GM20431 (cell line): ENCODE data around the gene GP1BB.

ENCODE experiments used
- in situ Hi-C: fragments of 300-500 bp; cut with MseI, MboI; formaldehyde crosslinking; loops from one replicate; pipeline ENCODE4 v1.15.0; 2020; ENCODE audit warnings: low sequenced_read_pairs; ENCODE audit not compliant: unreplicated experiment

Gene GP1BB

GRCh38 chr22:19763458-19764298, 40.3 kb downstream of the GP1BB start:
- in situ Hi-C loops, result no loop called here

DNA sequence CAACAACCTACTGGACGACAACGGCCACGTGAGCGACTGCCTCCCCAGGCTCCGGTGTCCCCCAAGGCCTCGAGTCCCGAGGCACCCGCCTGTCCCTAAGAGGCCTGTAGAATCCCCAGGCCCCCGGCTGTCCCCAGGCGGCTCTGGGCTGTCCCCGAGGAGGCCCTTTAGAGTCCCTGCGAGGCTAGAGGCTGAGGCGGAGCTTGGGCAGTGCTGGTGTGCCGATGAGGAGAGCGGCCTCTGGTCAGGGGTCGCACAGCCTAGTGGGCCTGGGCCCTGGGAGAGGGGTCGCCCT, 40.9 kb downstream of the GP1BB start:
- in situ Hi-C loops, result no loop called here

- in situ Hi-C loops, result no loop called here
Observed at GRCh38 chr22:19764636-19765476, 41.5 kb downstream of the GP1BB start.

DNA sequence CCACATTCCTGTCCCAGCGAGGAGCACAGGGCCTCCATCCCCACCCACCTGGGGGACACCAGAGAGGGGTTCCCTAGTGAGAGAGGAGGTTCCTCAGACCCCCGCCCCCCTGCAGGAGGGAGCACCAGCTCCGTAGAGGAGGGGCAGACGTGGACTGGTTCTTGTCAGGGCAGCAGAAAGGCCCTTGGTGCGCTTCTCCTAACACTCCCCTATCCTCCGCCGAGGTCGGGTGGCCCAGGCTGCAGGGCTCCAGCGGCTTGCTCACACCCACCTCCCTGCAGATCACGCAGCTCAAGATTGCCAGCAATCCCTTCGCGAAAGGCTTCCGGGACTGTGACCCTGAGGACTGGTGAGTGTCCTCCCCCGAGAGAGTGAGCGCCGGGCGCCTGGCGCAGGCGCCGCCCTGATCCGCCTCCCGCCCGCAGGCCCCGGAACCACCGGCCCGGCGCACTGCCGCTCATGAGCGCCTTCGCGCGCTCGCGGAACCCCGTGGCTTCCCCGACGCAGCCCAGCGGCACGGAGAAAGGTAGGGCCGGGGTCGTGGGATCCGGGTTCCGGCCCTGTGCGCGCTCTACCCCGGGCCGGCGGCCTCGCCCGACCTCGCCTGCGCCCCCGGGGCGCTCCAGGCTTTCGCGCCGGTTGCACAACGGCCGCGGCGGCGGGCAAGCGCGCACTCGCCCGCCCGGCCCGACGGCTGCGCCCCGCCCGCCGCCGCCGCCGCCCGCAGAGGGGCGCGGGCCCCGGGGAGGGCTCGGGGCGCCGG, 42.3 kb downstream of the GP1BB start:
- in situ Hi-C loops, result no loop called here

DNA sequence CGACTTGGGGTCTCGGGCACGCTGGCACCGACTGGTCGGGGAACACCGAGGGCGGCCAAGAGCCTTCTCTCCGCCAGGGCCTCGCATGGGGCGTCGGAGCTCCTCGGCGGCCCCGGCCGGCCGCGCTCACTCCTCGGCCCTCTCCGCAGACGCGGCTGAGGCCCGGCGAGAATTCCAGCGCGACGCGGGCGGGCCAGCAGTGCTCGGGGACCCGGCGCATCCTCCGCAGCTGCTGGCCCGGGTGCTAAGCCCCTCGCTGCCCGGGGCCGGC, 42.8 kb downstream of the GP1BB start:
- in situ Hi-C loops, result no loop called here

DNA sequence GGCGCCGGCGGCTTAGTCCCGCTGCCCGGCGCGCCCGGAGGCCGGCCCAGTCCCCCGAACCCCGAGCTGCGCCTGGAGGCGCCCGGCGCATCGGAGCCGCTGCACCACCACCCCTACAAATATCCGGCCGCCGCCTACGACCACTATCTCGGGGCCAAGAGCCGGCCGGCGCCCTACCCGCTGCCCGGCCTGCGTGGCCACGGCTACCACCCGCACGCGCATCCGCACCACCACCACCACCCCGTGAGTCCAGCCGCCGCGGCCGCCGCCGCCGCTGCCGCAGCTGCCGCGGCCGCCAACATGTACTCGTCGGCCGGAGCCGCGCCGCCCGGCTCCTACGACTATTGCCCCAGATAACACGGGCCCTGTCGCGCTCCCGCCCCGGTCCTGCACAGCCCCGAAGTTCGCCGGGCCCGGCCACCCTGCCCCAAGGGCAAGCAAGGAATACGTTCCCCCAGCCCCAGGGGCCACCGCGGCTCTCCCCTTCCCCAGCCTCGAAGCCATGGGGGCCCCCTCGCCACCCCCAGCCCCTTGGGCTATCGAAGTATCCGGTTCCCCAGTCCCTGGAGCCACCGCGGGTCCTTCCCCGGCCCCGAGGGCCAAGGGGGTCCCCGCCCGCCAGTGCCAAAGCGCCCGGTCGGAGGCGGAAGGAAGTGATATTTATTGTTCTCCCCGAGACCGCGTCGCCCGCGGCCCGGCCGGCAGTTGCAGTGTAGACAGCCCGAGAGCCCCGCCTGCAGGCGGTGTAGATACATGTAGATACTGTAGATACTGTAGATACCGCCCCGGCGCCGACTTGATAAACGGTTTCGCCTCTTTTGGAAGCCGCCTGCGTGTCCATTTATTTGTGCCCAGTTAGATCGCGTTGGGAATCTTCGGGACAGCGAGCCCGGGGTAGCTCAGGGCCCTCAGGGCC, 43.4 kb downstream of the GP1BB start:
- in situ Hi-C loops, result no loop called here

DNA sequence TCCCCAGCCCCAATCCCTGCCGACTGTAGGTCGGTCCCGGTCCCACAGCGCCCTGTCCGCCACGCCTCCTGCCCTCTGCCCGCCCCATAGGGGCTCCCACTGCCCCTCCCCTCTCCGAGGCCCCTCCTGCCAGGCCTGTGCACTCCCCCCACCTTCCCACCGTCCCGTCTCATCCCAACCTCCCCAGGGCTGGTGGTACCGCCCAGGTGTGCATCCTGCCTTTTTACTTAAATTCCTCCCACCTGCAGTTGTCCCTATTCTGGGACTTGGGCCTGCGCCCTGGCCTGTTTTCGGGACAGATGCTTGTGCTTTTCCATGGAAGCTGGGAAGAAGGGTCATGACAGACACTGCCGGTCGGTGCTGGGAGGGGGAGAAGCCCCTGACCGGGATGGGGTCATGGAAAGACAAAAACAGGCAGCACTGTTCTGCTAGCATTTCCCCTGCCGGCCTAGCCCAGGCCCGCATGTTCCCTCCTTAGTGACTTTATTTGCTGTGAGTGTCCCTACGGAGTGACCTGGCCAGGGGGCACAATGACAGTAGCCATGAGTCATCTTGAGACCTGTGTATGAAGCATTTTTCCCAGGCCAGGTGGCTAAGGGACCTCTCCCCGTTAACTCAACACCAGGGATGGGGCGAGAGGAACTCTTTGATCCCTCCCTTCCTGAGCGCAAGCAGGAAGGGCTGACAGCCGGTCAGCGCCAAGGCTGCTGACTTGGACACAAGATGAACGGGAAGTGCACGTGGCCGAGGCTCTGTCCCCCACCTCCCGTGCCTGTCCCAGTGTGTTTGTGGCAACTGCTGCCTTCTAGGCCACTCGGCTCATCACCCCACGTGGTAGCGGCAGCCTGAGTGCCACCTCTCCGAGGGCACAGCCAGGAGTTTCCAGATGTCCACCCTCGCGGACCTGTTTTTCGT, 44.3 kb downstream of the GP1BB start:
- in situ Hi-C loops, result no loop called here

DNA sequence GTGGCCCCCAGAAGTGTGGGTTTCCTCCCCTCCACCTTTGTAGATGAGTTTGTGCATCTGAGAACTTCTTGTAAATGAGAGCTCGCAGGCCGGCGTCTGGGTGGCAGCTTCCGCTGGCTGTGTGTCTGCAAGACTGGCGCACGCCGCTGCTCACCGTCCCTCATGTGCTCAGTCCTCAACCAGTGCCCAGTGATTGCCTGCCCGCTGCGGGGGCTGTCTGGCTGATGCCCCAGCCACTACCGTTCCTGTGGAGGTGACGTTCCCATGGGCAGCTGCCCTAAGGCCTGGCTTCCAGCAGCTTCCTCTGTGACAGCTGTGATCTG, 46.0 kb downstream of the GP1BB start:
- in situ Hi-C loops, result no loop called here

DNA sequence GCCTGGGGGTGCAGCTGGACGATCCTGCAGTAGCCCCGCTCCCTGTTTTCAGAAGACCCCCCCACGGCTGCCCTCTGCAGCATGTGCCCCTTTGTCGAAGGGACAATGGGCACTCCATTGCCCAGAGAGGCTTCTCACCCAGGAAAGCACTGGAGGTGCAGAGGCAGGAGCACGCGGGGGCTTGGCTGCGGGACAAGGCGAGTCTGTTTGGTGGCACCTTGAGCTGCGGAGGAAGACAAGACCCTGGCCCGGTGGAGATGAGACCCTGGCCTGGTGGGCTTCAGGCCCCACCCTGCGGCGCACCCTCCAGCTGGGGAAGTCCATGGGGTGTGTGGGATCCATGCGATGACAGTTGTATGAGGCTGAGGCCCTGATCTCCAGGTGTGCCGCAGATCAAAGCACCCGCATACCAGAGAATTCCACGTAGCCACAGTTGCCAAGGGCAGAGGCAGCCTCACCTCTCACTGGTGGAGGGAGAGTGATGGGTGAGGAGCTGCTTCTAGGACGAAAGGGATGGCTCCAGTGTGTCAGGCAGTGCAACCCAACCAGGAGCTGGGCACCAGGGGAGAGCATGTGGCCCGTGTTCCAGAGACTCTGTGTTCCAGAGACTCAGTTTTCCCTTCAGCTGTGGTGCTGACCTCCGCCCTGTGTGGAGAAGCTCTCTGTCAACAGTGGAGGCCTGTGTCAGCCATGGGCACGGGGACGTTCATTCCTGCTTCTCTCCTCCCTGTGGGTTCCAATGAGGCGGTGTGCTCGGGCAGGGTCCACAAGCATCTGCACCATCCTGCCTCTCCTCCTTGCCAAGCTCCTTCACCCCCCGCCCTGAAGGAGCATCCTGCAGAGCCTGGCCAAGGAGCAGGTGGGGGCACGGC, 47.2 kb downstream of the GP1BB start:
- in situ Hi-C loops, result no loop called here

GRCh38 chr22:19772422-19772672, 49.0 kb downstream of the GP1BB start:
- in situ Hi-C loops, result no loop called here

GRCh38 chr22:19772673-19773469, 49.5 kb downstream of the GP1BB start:
- in situ Hi-C loops, result no loop called here

- in situ Hi-C loops, result no loop called here
Observed at GRCh38 chr22:19773470-19774040, 50.2 kb downstream of the GP1BB start.
